Tibial nerve (tissue), 4 donors: ENCODE data around the gene INTS1. TPM values are rescaled to one million over a fixed set of nuclear protein-coding genes. Genes with fewer than 3 reads are reported as not detected.

Source experiments
- DNase-seq, 2 donors: peaks; one replicate each; pipeline ENCODE4 v3.0.0-alpha.2; 2019; ENCODE audit warnings: low spot score in 2 of 2
- H3K27ac ChIP-seq, 4 donors: fragments of 200-600 bp; sonication (generic) in 3 of 4; one replicate each; pipeline ENCODE4 v1.5.1; 2017 to 2019; ENCODE audit warnings: mild to moderate bottlenecking in 1 of 4
- H3K27me3 ChIP-seq, 2 donors: fragments of 200-600 bp; sonication (generic) in 1 of 2; one replicate each; pipeline versions ENCODE4 v1.5.1 to v1.6.0; 2017 to 2019
- H3K36me3 ChIP-seq, 3 donors: fragments of 200-600 bp; sonication (generic); one replicate each; pipeline ENCODE4 v1.5.1; 2018 to 2019
- H3K4me1 ChIP-seq, 4 donors: fragments of 200-600 bp; sonication (generic) in 3 of 4; one replicate each; pipeline ENCODE4 v1.5.1; 2017 to 2019
- H3K4me3 ChIP-seq, 4 donors: fragments of 200-600 bp; sonication (generic) in 3 of 4; one replicate each; pipeline ENCODE4 v1.5.1; 2017 to 2019; ENCODE audit warnings: mild to moderate bottlenecking in 1 of 4, moderate library complexity in 1 of 4
- H3K9me3 ChIP-seq, 4 donors: fragments of 200-600 bp; sonication (generic) in 3 of 4; one replicate each; pipeline ENCODE4 v1.5.1; 2017 to 2019
- EP300 ChIP-seq, 2 donors: sonication (generic); formaldehyde crosslinking; IDR thresholded peaks; one replicate each; pipeline ENCODE4 v1.6.1; 2017; ENCODE audit warnings: antibody characterized with exemption in 2 of 2, mild to moderate bottlenecking in 1 of 2
- POLR2A ChIP-seq, 2 donors: fragments of 450-650 bp; IDR thresholded peaks; one replicate each; pipeline ENCODE4 v1.6.1; 2017; ENCODE audit warnings: antibody characterized with exemption in 2 of 2, mild to moderate bottlenecking in 2 of 2, moderate library complexity in 2 of 2
- WGBS, 2 donors: methylation state at CpG; one replicate each; pipeline ENCODE4 v1.1.5; 2018; 5-methylcytosine and 5-hydroxymethylcytosine counted together
- total RNA-seq, 4 donors: library from RNA; depleted of rRNA; stranded (reverse); fragments of >200 nt; gene quantifications; one replicate each; pipeline ENCODE4 v1.1.0, GENCODE V29; 2016
- TF ChIP-seq, protein P1 (sequence below), 5 experiments: fragments of 200-600 bp in 3 of 5; fragments of 450-650 bp in 2 of 5; sonication (generic) in 3 of 5; IDR thresholded peaks; one replicate each; pipeline ENCODE4 v1.5.1; 2016 to 2019; ENCODE audit warnings: antibody characterized with exemption in 5 of 5, mild to moderate bottlenecking in 3 of 5, moderate library complexity in 2 of 5

INTS1 gene
- total RNA-seq, 4 donors from 2014 or later = 45.7 to 81.6 (median 52.3) TPM

- 80 to 84% methylated on average over 9 to 27 of the region's 35 CpGs for WGBS, 2 donors
Observed at GRCh38 chr7:1434165-1434718, 69.9 kb downstream of the INTS1 start.

GRCh38 chr7:1433128-1433920 is 70.9 kb downstream of the INTS1 start:
- Histone ChIP-seq H3K4me1 (peaks cover 0 to 40% (median 2%) of the 10 kb centered on the region in 4 donors), H3K4me3 (no peak overlapping the region), H3K9me3 (no peaks in the 10 kb centered on the region), H3K27ac (no peak overlapping the region), H3K36me3 (peaks cover 0 to 44% (median 0%) of the 10 kb centered on the region in 3 donors), H3K27me3 (peaks cover 0 to 26% of the 10 kb centered on the region in 2 donors)
- 52 to 62% methylated on average over 20 to 22 of the region's 25 CpGs for WGBS, 2 donors
- no peak for DNase-seq
- TF ChIP-seq EP300 (IDR thresholded peaks at IDR 0.05) (no peak), POLR2A (IDR thresholded peaks at IDR 0.05) (no peak)
- TF ChIP-seq, protein P1, sequence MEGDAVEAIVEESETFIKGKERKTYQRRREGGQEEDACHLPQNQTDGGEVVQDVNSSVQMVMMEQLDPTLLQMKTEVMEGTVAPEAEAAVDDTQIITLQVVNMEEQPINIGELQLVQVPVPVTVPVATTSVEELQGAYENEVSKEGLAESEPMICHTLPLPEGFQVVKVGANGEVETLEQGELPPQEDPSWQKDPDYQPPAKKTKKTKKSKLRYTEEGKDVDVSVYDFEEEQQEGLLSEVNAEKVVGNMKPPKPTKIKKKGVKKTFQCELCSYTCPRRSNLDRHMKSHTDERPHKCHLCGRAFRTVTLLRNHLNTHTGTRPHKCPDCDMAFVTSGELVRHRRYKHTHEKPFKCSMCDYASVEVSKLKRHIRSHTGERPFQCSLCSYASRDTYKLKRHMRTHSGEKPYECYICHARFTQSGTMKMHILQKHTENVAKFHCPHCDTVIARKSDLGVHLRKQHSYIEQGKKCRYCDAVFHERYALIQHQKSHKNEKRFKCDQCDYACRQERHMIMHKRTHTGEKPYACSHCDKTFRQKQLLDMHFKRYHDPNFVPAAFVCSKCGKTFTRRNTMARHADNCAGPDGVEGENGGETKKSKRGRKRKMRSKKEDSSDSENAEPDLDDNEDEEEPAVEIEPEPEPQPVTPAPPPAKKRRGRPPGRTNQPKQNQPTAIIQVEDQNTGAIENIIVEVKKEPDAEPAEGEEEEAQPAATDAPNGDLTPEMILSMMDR (IDR thresholded peaks at IDR 0.05) = no peak

More at GRCh38 chr7:1434165-1434718, 69.9 kb downstream of the INTS1 start:
- no peak overlapping the region for H3K4me3 ChIP-seq
- H3K27ac ChIP-seq = no peak overlapping the region
- peaks cover 0 to 53% (median 0%) of the 10 kb centered on the region in 3 donors for H3K36me3 ChIP-seq
- TF ChIP-seq, protein P1 (IDR thresholded peaks at IDR 0.05) = no peak
- TF ChIP-seq POLR2A (IDR thresholded peaks at IDR 0.05) (no peak), EP300 (IDR thresholded peaks at IDR 0.05) (no peak)
- H3K27me3 ChIP-seq = peaks cover 0 to 20% of the 10 kb centered on the region in 2 donors
- H3K4me1 ChIP-seq = peaks cover 0 to 34% (median 2%) of the 10 kb centered on the region in 4 donors
- no peaks in the 10 kb centered on the region for H3K9me3 ChIP-seq
- DNase-seq = no peak

DNA sequence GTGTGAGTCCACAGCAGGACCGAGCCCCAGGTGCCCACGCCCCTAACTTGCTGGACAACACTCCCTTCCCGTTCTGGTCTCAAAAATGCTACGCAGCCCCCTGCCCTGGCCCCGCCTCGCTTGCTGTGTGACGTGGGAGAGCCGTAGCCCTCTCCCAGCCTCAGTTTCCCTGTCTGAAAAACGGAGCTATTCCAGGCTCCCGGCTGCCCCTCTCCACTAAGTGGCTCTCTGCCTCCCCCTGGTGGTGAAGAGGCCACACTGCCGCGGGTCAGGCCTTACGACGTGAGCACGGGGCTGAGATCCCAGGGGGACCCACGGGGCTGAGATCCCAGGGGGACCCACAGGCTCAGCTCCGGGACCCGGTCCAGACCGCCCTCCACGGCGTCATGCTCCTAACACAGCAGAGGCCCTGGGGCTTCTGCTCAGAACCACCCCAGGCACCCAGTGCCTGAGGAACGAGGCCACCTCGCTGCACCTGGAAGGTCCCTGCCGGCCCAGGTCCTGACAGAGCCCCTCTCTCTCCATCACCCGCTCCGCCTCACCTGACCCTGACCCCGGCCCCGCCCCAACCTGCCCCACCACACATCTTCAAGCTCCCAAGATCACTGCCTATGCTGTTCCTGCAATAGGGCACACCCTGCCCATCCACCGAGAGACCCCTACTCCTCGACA is 71.6 kb downstream of the INTS1 start:
- peak; percentile 61 to 81 for DNase-seq
- H3K27me3 ChIP-seq = peaks cover 0 to 29% of the 10 kb centered on the region in 2 donors
- H3K4me3 ChIP-seq = no peak overlapping the region
- H3K36me3 ChIP-seq = peaks cover 0 to 36% (median 0%) of the 10 kb centered on the region in 3 donors
- 19 to 30% methylated on average over 22 to 23 of the region's 30 CpGs for WGBS, 2 donors
- H3K27ac ChIP-seq = no peak overlapping the region
- no peak for TF ChIP-seq POLR2A (IDR thresholded peaks at IDR 0.05)
- TF ChIP-seq, protein P1 (IDR thresholded peaks at IDR 0.05) = peak; percentile 94 to 97 (median 96)
- no peaks in the 10 kb centered on the region for H3K9me3 ChIP-seq
- H3K4me1 ChIP-seq = peaks cover 0 to 40% (median 2%) of the 10 kb centered on the region in 4 donors

- TF ChIP-seq EP300 (IDR thresholded peaks at IDR 0.05) (no peak), POLR2A (IDR thresholded peaks at IDR 0.05) (no peak)
- TF ChIP-seq, protein P1 (IDR thresholded peaks at IDR 0.05) = no peak
- Histone ChIP-seq H3K27me3 (peaks cover 0 to 31% of the 10 kb centered on the region in 2 donors), H3K36me3 (peaks cover 0 to 28% (median 0%) of the 10 kb centered on the region in 3 donors), H3K27ac (no peak overlapping the region), H3K4me3 (no peak overlapping the region), H3K4me1 (peaks cover 0 to 40% (median 2%) of the 10 kb centered on the region in 4 donors), H3K9me3 (no peaks in the 10 kb centered on the region)
- DNase-seq = no peak
- WGBS, 2 donors = 40 to 47% methylated on average over 10 to 19 of the region's 22 CpGs
Observed at GRCh38 chr7:1431634-1432380, 72.4 kb downstream of the INTS1 start.
